Measurements from ENCODE around the gene NHLH1.

DNA sequence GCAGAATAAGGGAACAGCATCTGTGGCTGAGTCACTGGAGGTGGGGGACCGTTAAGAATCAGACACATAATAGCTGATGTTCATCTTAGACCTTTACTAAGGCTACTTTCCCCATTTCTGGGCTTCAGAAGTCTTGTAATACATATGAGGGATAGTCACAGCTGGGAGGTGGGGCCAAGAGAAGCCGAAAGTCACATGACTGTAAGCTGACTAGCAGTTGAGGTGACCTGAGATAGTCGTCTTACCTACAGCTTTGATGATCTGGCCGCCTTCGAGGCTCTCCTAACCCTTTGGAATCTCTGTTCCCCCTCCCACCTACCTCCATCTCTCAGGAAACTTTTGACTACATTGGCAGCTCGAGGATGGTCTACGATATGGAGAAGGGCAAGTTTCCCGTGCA, 14.3 kb upstream of the NHLH1 start:
- TF ChIP-seq CTCF (IDR thresholded peaks at IDR 0.05) = no peak
- no peak for TF ChIP-seq EP300 (IDR thresholded peaks at IDR 0.05)
- TF ChIP-seq POLR2A (IDR thresholded peaks at IDR 0.05) = no peak
